Mesodermal cell (in vitro differentiated cells): ENCODE data around the gene RAB43.
"Not testable (repeated sequence)": the region's sequence is repeated elsewhere in the genome, so short reads cannot be mapped to it uniquely, and the experiment has no call there.

Source experiments
- H3K27ac ChIP-seq: 2 replicates; pipeline ENCODE4 v1.7.0; 2013; ENCODE audit warnings: mild to moderate bottlenecking, low read depth, low read length, moderate library complexity; ENCODE audit not compliant: severe bottlenecking
- H3K36me3 ChIP-seq: 2 replicates; pipeline ENCODE4 v1.7.1; 2013; ENCODE audit warnings: mild to moderate bottlenecking, low read length, moderate library complexity; ENCODE audit not compliant: control insufficient read depth, insufficient read depth
- H3K4me1 ChIP-seq: one replicate; pipeline ENCODE4 v1.7.1; 2013; ENCODE audit warnings: mild to moderate bottlenecking, low read length; ENCODE audit not compliant: insufficient read depth, control insufficient read depth, poor library complexity, severe bottlenecking
- H3K4me3 ChIP-seq: 2 replicates; pipeline ENCODE4 v1.7.0; 2013; ENCODE audit warnings: low read length, control low read depth, mild to moderate bottlenecking; ENCODE audit not compliant: insufficient read depth, poor library complexity, severe bottlenecking; ENCODE audit errors: extremely low read depth
- H3K9me3 ChIP-seq: 2 replicates; pipeline ENCODE4 v1.7.1; 2013; ENCODE audit warnings: mild to moderate bottlenecking, low read length, moderate library complexity; ENCODE audit not compliant: control insufficient read depth
- WGBS, 2 experiments: methylation state at CpG; one replicate each; pipeline ENCODE4 v1.1.5; 2013; ENCODE audit warnings: missing lambda C conversion rate in 2 of 2; ENCODE audit not compliant: insufficient coverage in 2 of 2; 5-methylcytosine and 5-hydroxymethylcytosine counted together

RAB43 gene

GRCh38 chr3:129067719-129068118 is 53.9 kb downstream of the RAB43 start:
- not testable (repeated sequence) for H3K4me3 ChIP-seq, H3K27ac ChIP-seq, H3K9me3 ChIP-seq, H3K36me3 ChIP-seq, H3K4me1 ChIP-seq
- WGBS, 2 experiments: 92 to 94% methylated on average over 4 to 5 of the region's 7 CpGs

GRCh38 chr3:129065720-129066073 is 55.9 kb downstream of the RAB43 start:
- 94 to 97% methylated on average over 3 to 4 of the region's 4 CpGs for WGBS, 2 experiments
- Histone ChIP-seq H3K9me3 (no peaks in the 10 kb centered on the region), H3K27ac (no peak overlapping the region), H3K36me3 (no peaks in the 10 kb centered on the region), H3K4me3 (no peak overlapping the region), H3K4me1 (no peaks in the 10 kb centered on the region)

GRCh38 chr3:129065016-129065719 is 56.4 kb downstream of the RAB43 start:
- no peak overlapping the region for H3K4me3 ChIP-seq
- WGBS, 2 experiments: 90 to 92% methylated on average over 8 to 12 of the region's 14 CpGs
- H3K27ac ChIP-seq: no peak overlapping the region
- no peaks in the 10 kb centered on the region for H3K4me1 ChIP-seq
- H3K36me3 ChIP-seq: no peaks in the 10 kb centered on the region
- no peaks in the 10 kb centered on the region for H3K9me3 ChIP-seq

- no peaks in the 10 kb centered on the region for H3K9me3 ChIP-seq
- 90 to 95% methylated on average over 10 to 13 of the region's 15 CpGs for WGBS, 2 experiments
- no peak overlapping the region for H3K27ac ChIP-seq
- no peaks in the 10 kb centered on the region for H3K36me3 ChIP-seq
- no peak overlapping the region for H3K4me3 ChIP-seq
- no peaks in the 10 kb centered on the region for H3K4me1 ChIP-seq
Measured at GRCh38 chr3:129063841-129064482, 57.6 kb downstream of the RAB43 start.

- Histone ChIP-seq H3K9me3 (no peaks in the 10 kb centered on the region), H3K27ac (no peak overlapping the region), H3K4me1 (no peaks in the 10 kb centered on the region), H3K36me3 (no peaks in the 10 kb centered on the region), H3K4me3 (no peak overlapping the region)
- 92 to 96% methylated on average over 8 to 9 of the region's 10 CpGs for WGBS, 2 experiments
Measured at GRCh38 chr3:129063091-129063640, 58.4 kb downstream of the RAB43 start.

GRCh38 chr3:129061888-129062834 is 59.4 kb downstream of the RAB43 start:
- Histone ChIP-seq H3K4me3 (no peak overlapping the region), H3K27ac (no peak overlapping the region), H3K4me1 (no peaks in the 10 kb centered on the region), H3K9me3 (no peaks in the 10 kb centered on the region), H3K36me3 (no peaks in the 10 kb centered on the region)
- WGBS, 2 experiments: 95 to 96% methylated on average over 21 to 28 of the region's 32 CpGs

GRCh38 chr3:129061023-129061887 is 60.3 kb downstream of the RAB43 start:
- Histone ChIP-seq H3K36me3 (no peaks in the 10 kb centered on the region), H3K9me3 (no peaks in the 10 kb centered on the region), H3K27ac (no peak overlapping the region), H3K4me3 (no peak overlapping the region), H3K4me1 (no peaks in the 10 kb centered on the region)
- WGBS, 2 experiments: 89 to 93% methylated on average over 11 to 18 of the region's 19 CpGs

GRCh38 chr3:129060276-129061022 is 61.2 kb downstream of the RAB43 start, which contains the start of gene GP9:
Gene GP9 (plus strand): TSS chr3:129060779. CDS start chr3:129061740, 961 bp downstream.
- Histone ChIP-seq H3K36me3 (no peaks in the 10 kb centered on the region), H3K4me3 (no peak within 1 kb of the TSS), H3K27ac (no peak within 1 kb of the TSS), H3K4me1 (no peaks in the 10 kb centered on the region), H3K9me3 (no peaks in the 10 kb centered on the region)
- 87 to 92% methylated on average over 10 to 11 of the region's 13 CpGs for WGBS, 2 experiments

GRCh38 chr3:129059311-129059958 is 62.2 kb downstream of the RAB43 start:
- 80 to 83% methylated on average over 7 to 8 of the region's 11 CpGs for WGBS, 2 experiments
- no peak overlapping the region for H3K27ac ChIP-seq
- H3K9me3 ChIP-seq: no peaks in the 10 kb centered on the region
- H3K36me3 ChIP-seq: no peaks in the 10 kb centered on the region
- no peak overlapping the region for H3K4me3 ChIP-seq
- H3K4me1 ChIP-seq: no peaks in the 10 kb centered on the region
